Spleen (tissue), 11 donors: ENCODE measurements around the gene MCC. TPM values are rescaled to one million over a fixed set of nuclear protein-coding genes. Genes with fewer than 3 reads are reported as not detected.
"Not testable (repeated sequence)": the region's sequence is repeated elsewhere in the genome, so short reads cannot be mapped to it uniquely, and the experiment has no call there.

ENCODE experiments used
- DNase-seq: peaks from one replicate; pipeline ENCODE4 v3.0.0-alpha.2; 2020
- H3K27ac ChIP-seq, 8 donors: fragments of 200-600 bp; sonication (generic) in 7 of 8; 1 replicate in 4 of 8; 2 replicates in 4 of 8; pipeline versions ENCODE4 v1.5.0 to v1.8.0; 2016 to 2021; ENCODE audit warnings: inconsistent platforms in 4 of 8, mild to moderate bottlenecking in 4 of 8, moderate library complexity in 1 of 8
- H3K27me3 ChIP-seq, 7 donors: fragments of 200-600 bp; sonication (generic) in 6 of 7; replicated peaks in 1 of 7; 1 replicate in 4 of 7; 2 replicates in 3 of 7; pipeline versions ENCODE4 v1.5.0 to v1.8.0; 2016 to 2021; ENCODE audit warnings: inconsistent platforms in 3 of 7, mild to moderate bottlenecking in 1 of 7
- H3K36me3 ChIP-seq, 6 donors: fragments of 200-600 bp; sonication (generic) in 5 of 6; 1 replicate in 4 of 6; 2 replicates in 2 of 6; pipeline versions ENCODE4 v1.5.0 to v1.8.0; 2016 to 2021; ENCODE audit warnings: inconsistent platforms in 2 of 6
- H3K4me1 ChIP-seq, 6 donors: fragments of 200-600 bp; sonication (generic) in 5 of 6; 1 replicate in 3 of 6; 2 replicates in 3 of 6; pipeline versions ENCODE4 v1.5.0 to v1.8.0; 2016 to 2021; ENCODE audit warnings: inconsistent platforms in 3 of 6
- H3K4me3 ChIP-seq, 8 donors: fragments of 200-600 bp; sonication (generic) in 7 of 8; 1 replicate in 4 of 8; 2 replicates in 4 of 8; pipeline versions ENCODE4 v1.5.0 to v1.8.0; 2016 to 2021; ENCODE audit warnings: inconsistent platforms in 4 of 8, mild to moderate bottlenecking in 4 of 8, moderate library complexity in 2 of 8
- H3K9me3 ChIP-seq, 8 donors: fragments of 200-600 bp; sonication (generic) in 7 of 8; 1 replicate in 4 of 8; 2 replicates in 4 of 8; pipeline versions ENCODE4 v1.5.0 to v1.8.0; 2016 to 2021; ENCODE audit warnings: inconsistent platforms in 4 of 8
- CTCF ChIP-seq, 11 experiments: fragments of 200-600 bp in 7 of 11; fragments of 450-650 bp in 4 of 11; sonication (generic) in 4 of 11; IDR thresholded peaks in 8 of 11; conservative IDR thresholded peaks in 3 of 11; 1 replicate in 7 of 11; 2 replicates in 4 of 11; pipeline versions ENCODE4 v1.4.0 to v1.8.0; 2016 to 2021; ENCODE audit warnings: antibody characterized with exemption in 11 of 11, inconsistent platforms in 4 of 11, mild to moderate bottlenecking in 1 of 11
- POLR2A ChIP-seq, 3 donors: fragments of 450-650 bp; IDR thresholded peaks; one replicate each; pipeline ENCODE4 v1.5.1; 2017; ENCODE audit warnings: antibody characterized with exemption in 3 of 3, mild to moderate bottlenecking in 1 of 3
- POLR2AphosphoS5 ChIP-seq, 3 donors: sonication (generic); formaldehyde crosslinking; IDR thresholded peaks; one replicate each; pipeline ENCODE4 v1.5.1; 2017; ENCODE audit warnings: antibody characterized with exemption in 3 of 3
- WGBS, 5 donors: extraction: QIAGEN DNeasy Blood & Tissue Kit in 3 of 5; methylation state at CpG; one replicate each; pipeline versions ENCODE4 v1.1.5 to v1.1.7; 2013 to 2018; 5-methylcytosine and 5-hydroxymethylcytosine counted together
- intact Hi-C: fragments of 100-400 bp; cut with DNase I; formaldehyde crosslinking; loops from one replicate; pipeline ENCODE4 v1.15.0; 2023; ENCODE audit warnings: low total_unique reads
- polyA plus RNA-seq, 3 donors: library from polyadenylated mRNA; stranded (reverse); fragments of 200-250 nt; gene quantifications; one replicate each; pipeline ENCODE4 v1.2.1, GENCODE V29; 2013
- total RNA-seq, 7 donors: library from RNA; depleted of rRNA in 3 of 7; stranded (reverse); fragments of >200 nt in 3 of 7; fragmentation: NEBNext Ultra II Directional in 4 of 7; extraction: Animal tissue kit (Norgen Biotek cat#: 25700) in 4 of 7; gene quantifications; one replicate each; pipeline versions ENCODE4 v1.1.0 to v1.2.1, GENCODE V29; 2016 to 2021
- donor health status: healthy with polysubstance abuse.
- donor health status: DM: no; HTN: no; CAD: no; lungs with moderate emphysema.
- donor health status: DM: no; HTN: no; CAD: no.
- donor health status: Bipolar disorder and iron deficiency.
- donor health status: healthy.
- donor health status: DM: no; HTN: no; CAD: no.
- donor health status: DM: yes; HTN: yes; CAD: no.

Gene MCC
- total and polyA plus RNA-seq, 10 donors, result 1.3 to 32.8 (median 15.8) TPM

- Histone ChIP-seq H3K4me3 (no peak overlapping the region), H3K4me1 (no peaks in the 10 kb centered on the region), H3K27me3 (peaks cover 0 to 38% (median 0%) of the 10 kb centered on the region in 7 donors), H3K9me3 (no peaks in the 10 kb centered on the region), H3K36me3 (no peaks in the 10 kb centered on the region), H3K27ac (no peak overlapping the region)
- no peak for TF ChIP-seq POLR2AphosphoS5 (IDR thresholded peaks at IDR 0.05)
- no peak for DNase-seq
- WGBS, 5 donors, result 57 to 75% (median 63%) methylated on average over 5 of the region's 5 CpGs
- intact Hi-C loops, result no loop called here
Observed at GRCh38 chr5:113480243-113480642, 8.0 kb downstream of the MCC start.

DNA sequence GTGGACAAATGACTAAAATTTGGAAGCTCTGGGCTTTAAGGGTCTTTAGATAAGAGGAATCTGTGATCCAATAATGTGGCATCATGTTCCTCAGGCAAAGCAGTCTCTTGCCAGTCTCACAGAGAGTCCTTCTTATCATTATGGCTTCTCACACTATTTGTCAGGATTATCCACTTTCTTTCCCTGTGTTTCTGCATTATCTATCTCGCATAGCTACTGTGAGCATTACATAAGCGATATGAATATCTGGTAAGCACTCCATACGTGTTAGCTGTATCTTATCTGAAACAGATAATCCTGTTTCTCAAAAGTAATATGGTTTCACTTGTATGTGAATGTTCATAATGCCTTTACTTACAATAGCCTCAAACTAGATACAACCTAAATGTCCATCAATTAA, 9.6 kb downstream of the MCC start:
- WGBS, 5 donors, result 76 to 93% (median 90%) methylated on average over 3 of the region's 3 CpGs
- Histone ChIP-seq H3K9me3 (no peaks in the 10 kb centered on the region), H3K27me3 (peaks cover 0 to 30% (median 0%) of the 10 kb centered on the region in 7 donors), H3K27ac (no peak overlapping the region), H3K4me3 (no peak overlapping the region), H3K4me1 (no peaks in the 10 kb centered on the region), H3K36me3 (no peaks in the 10 kb centered on the region)
- TF ChIP-seq CTCF (IDR thresholded peaks at IDR 0.05 in 8 of 11, conservative IDR thresholded peaks at IDR 0.05 in 3 of 11) (no peak), POLR2AphosphoS5 (IDR thresholded peaks at IDR 0.05) (no peak), POLR2A (IDR thresholded peaks at IDR 0.05) (no peak)
- intact Hi-C loops, result no loop called here
- no peak for DNase-seq

DNA sequence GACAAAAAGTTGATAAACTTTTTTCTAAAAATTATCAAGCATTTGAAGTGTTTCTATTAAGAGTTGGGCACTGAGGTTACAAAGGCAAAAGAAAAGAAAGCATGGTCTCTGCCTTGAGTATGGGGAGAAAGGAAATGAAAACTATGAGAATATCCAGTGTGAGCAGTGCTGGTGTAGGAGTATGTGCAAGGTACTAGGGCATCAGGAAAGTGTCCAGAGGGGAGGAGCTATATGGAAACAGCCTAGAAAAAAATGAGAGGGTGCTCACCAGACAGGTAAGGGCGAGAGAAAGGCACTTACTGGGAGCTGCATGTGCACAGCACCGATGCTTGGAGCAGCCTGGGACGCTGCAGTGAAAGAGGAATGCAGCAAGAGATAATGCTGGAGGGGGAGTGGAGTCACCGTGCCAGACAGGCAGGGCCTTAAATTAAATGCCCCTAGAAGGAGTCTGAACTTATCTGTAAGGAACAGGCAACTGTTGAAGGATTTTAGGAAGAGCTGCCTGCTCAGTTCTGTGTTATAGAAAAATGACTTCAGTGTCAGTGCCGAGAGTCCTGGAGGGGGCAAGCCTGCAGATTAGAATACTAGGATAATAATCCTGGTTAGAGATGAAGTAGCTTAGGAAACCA, 14.0 kb downstream of the MCC start:
- no peaks in the 10 kb centered on the region for H3K36me3 ChIP-seq
- no peak for DNase-seq
- peaks cover 0 to 10% (median 0%) of the 10 kb centered on the region in 8 donors for H3K9me3 ChIP-seq
- intact Hi-C loops, result no loop called here
- no peak overlapping the region for H3K4me3 ChIP-seq
- H3K4me1 ChIP-seq, result no peaks in the 10 kb centered on the region
- 37 to 43% (median 39%) methylated on average over 5 of the region's 5 CpGs for WGBS, 5 donors
- no peak overlapping the region for H3K27ac ChIP-seq
- TF ChIP-seq CTCF (IDR thresholded peaks at IDR 0.05 in 8 of 11, conservative IDR thresholded peaks at IDR 0.05 in 3 of 11) (no peak), POLR2A (IDR thresholded peaks at IDR 0.05) (no peak), POLR2AphosphoS5 (IDR thresholded peaks at IDR 0.05) (no peak)
- peaks cover 0 to 16% (median 6%) of the 10 kb centered on the region in 7 donors for H3K27me3 ChIP-seq

DNA sequence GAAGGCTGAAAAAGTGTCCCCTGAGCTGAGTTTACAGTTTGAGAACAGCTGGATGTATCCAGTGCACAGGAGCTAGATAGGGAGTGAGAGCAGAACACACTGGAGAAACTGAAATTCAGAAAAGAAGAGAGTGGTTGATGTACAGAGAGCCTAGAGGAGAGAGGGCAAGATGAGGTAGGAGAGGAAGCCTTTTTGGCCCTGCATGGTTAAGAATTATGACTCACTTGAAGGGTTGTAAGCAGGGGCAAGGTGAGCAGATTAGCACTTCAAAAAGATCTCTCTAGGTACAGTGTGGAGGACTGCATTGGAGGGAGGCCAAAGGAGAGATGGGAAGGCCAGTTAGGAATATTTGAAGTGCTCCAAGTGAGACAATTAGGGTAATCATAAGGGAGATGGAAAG, 25.2 kb downstream of the MCC start:
- Histone ChIP-seq H3K36me3 (no peaks in the 10 kb centered on the region), H3K27ac (no peak overlapping the region), H3K4me1 (no peaks in the 10 kb centered on the region), H3K27me3 (no peaks in the 10 kb centered on the region), H3K4me3 (no peak overlapping the region), H3K9me3 (no peaks in the 10 kb centered on the region)
- no peak for TF ChIP-seq CTCF (IDR thresholded peaks at IDR 0.05 in 8 of 11, conservative IDR thresholded peaks at IDR 0.05 in 3 of 11)
- no peak for TF ChIP-seq POLR2A (IDR thresholded peaks at IDR 0.05)
- no peak for TF ChIP-seq POLR2AphosphoS5 (IDR thresholded peaks at IDR 0.05)
- DNase-seq, result no peak
- intact Hi-C loops, result no loop called here

DNA sequence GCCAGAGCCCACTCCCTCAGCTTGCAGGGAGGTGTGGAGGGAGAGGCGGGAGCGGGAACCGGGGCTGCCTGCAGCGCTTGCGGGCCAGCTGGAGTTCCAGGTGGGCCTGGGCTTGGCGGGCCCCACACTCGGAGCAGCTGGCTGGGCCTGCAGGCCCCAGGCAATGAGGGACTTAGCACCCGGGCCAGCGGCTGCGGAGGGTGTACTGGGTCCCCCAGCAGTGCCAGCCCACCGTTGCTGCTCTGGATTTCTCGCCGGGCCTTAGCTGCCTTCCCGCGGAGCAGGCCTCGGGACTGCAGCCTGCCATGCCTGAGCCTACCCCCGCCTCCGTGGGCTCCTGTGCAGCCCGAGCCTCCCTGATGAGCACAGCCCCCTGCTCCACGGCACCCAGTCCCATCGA, 31.1 kb downstream of the MCC start:
- H3K27me3 ChIP-seq, DNase-seq, H3K27ac ChIP-seq, H3K36me3 ChIP-seq, H3K4me3 ChIP-seq, H3K9me3 ChIP-seq, intact Hi-C loops, H3K4me1 ChIP-seq: not testable (repeated sequence)
- 89 to 100% (median 94%) methylated on average over 6 to 21 of the region's 21 CpGs for WGBS, 5 donors
